ENCODE data around the gene LIN37.
"Not testable (repeated sequence)": the region's sequence is repeated elsewhere in the genome, so short reads cannot be mapped to it uniquely, and the experiment has no call there.

LIN37 gene

GRCh38 chr19:35720163-35720524, 28.2 kb upstream of the LIN37 start:
- DNase-seq = no peak

- DNase-seq = no peak
Observed at GRCh38 chr19:35720648-35721047, 27.7 kb upstream of the LIN37 start.

GRCh38 chr19:35721374-35721773, 27.0 kb upstream of the LIN37 start:
- DNase-seq = no peak

GRCh38 chr19:35722461-35722860, 25.9 kb upstream of the LIN37 start:
- DNase-seq = no peak

GRCh38 chr19:35722897-35723296, 25.5 kb upstream of the LIN37 start:
- DNase-seq = no peak

GRCh38 chr19:35723671-35724070, 24.7 kb upstream of the LIN37 start:
- no peak for DNase-seq

- not testable (repeated sequence) for DNase-seq
Observed at GRCh38 chr19:35724132-35724531, 24.2 kb upstream of the LIN37 start.

- DNase-seq = no peak
Observed at GRCh38 chr19:35724560-35724959, 23.8 kb upstream of the LIN37 start.

GRCh38 chr19:35725216-35725861, 23.0 kb upstream of the LIN37 start:
- no peak for DNase-seq

- no peak for DNase-seq
Observed at GRCh38 chr19:35727053-35727955, 21.1 kb upstream of the LIN37 start.

- no peak for DNase-seq
Observed at GRCh38 chr19:35727956-35728706, 20.2 kb upstream of the LIN37 start.

- no peak for DNase-seq
Observed at GRCh38 chr19:35729021-35729420, 19.4 kb upstream of the LIN37 start.

- no peak for DNase-seq
Observed at GRCh38 chr19:35729763-35730162, 18.6 kb upstream of the LIN37 start.

- no peak for DNase-seq
Observed at GRCh38 chr19:35730326-35730725, 18.1 kb upstream of the LIN37 start.

- DNase-seq = no peak
Observed at GRCh38 chr19:35731353-35731752, 17.0 kb upstream of the LIN37 start.

GRCh38 chr19:35731779-35732405, 16.5 kb upstream of the LIN37 start:
- no peak for DNase-seq

GRCh38 chr19:35732540-35733179, 15.7 kb upstream of the LIN37 start:
- no peak for DNase-seq

- no peak for DNase-seq
Observed at GRCh38 chr19:35733180-35734125, 14.9 kb upstream of the LIN37 start.

GRCh38 chr19:35734273-35734672, 14.1 kb upstream of the LIN37 start:
- DNase-seq = no peak

GRCh38 chr19:35734889-35735288, 13.5 kb upstream of the LIN37 start:
- DNase-seq = no peak
